ENCODE results near the gene CCDC102B.
"Not testable (repeated sequence)": the region's sequence is repeated elsewhere in the genome, so short reads cannot be mapped to it uniquely, and the experiment has no call there.

CCDC102B gene

GRCh38 chr18:68797871-68798270 lies at the start of gene CCDC102B:
TSS of gene CCDC102B (plus strand) at chr18:68798080. CDS start at chr18:68836764, 38,684 bp downstream.
- DNase-seq (ENCODE audit: low read depth in 2 of 2): no peak

GRCh38 chr18:68757126-68757525 lies 40.8 kb upstream of the CCDC102B start:
- no peak for DNase-seq (ENCODE audit: low read depth in 2 of 2)

GRCh38 chr18:68759308-68759707 lies 38.6 kb upstream of the CCDC102B start:
- DNase-seq (ENCODE audit: low read depth in 2 of 2): no peak

- no peak for DNase-seq (ENCODE audit: low read depth in 2 of 2)
Observed at GRCh38 chr18:68763083-68763482, 34.8 kb upstream of the CCDC102B start.

- DNase-seq (ENCODE audit: low read depth in 2 of 2): no peak
Observed at GRCh38 chr18:68764016-68764415, 33.9 kb upstream of the CCDC102B start.

GRCh38 chr18:68766433-68766832 lies 31.4 kb upstream of the CCDC102B start:
- DNase-seq (ENCODE audit: low read depth in 2 of 2): no peak

GRCh38 chr18:68769461-68769860 lies 28.4 kb upstream of the CCDC102B start:
- DNase-seq (ENCODE audit: low read depth in 2 of 2): no peak

GRCh38 chr18:68772268-68772667 lies 25.6 kb upstream of the CCDC102B start:
- no peak for DNase-seq (ENCODE audit: low read depth in 2 of 2)

- DNase-seq (ENCODE audit: low read depth in 2 of 2): no peak
Observed at GRCh38 chr18:68778280-68778886, 19.5 kb upstream of the CCDC102B start.

GRCh38 chr18:68779169-68779568 lies 18.7 kb upstream of the CCDC102B start:
- DNase-seq (ENCODE audit: low read depth in 2 of 2): no peak

GRCh38 chr18:68780802-68781635 lies 16.9 kb upstream of the CCDC102B start:
- DNase-seq (ENCODE audit: low read depth in 2 of 2): no peak

- no peak for DNase-seq (ENCODE audit: low read depth in 2 of 2)
Observed at GRCh38 chr18:68783506-68783905, 14.4 kb upstream of the CCDC102B start.

GRCh38 chr18:68784071-68784470 lies 13.8 kb upstream of the CCDC102B start:
- DNase-seq (ENCODE audit: low read depth in 2 of 2): no peak

GRCh38 chr18:68790290-68790689 lies 7.6 kb upstream of the CCDC102B start:
- not testable (repeated sequence) for DNase-seq (ENCODE audit: low read depth in 2 of 2)

GRCh38 chr18:68791801-68792200 lies 6.1 kb upstream of the CCDC102B start:
- DNase-seq (ENCODE audit: low read depth in 2 of 2): no peak

GRCh38 chr18:68793951-68794350 lies 3.9 kb upstream of the CCDC102B start:
- DNase-seq (ENCODE audit: low read depth in 2 of 2): no peak

GRCh38 chr18:68796936-68797690 lies 767 bp upstream of the CCDC102B start:
- no peak for DNase-seq (ENCODE audit: low read depth in 2 of 2)

GRCh38 chr18:68800075-68800474 lies 2.2 kb downstream of the CCDC102B start:
- DNase-seq (ENCODE audit: low read depth in 2 of 2): no peak

- DNase-seq (ENCODE audit: low read depth in 2 of 2): no peak
Observed at GRCh38 chr18:68803356-68803755, 5.5 kb downstream of the CCDC102B start.

- DNase-seq (ENCODE audit: low read depth in 2 of 2): no peak
Observed at GRCh38 chr18:68817584-68817983, 19.7 kb downstream of the CCDC102B start.

GRCh38 chr18:68818584-68818983 lies 20.7 kb downstream of the CCDC102B start:
- DNase-seq (ENCODE audit: low read depth in 2 of 2): no peak

GRCh38 chr18:68822926-68823325 lies 25.0 kb downstream of the CCDC102B start:
- DNase-seq (ENCODE audit: low read depth in 2 of 2): no peak

GRCh38 chr18:68826121-68826520 lies 28.2 kb downstream of the CCDC102B start:
- DNase-seq (ENCODE audit: low read depth in 2 of 2): no peak
